CD4-positive, CD25-positive, alpha-beta regulatory T cell (primary cell): ENCODE data around the gene OPA1. TPM values are rescaled to one million over a fixed set of nuclear protein-coding genes. Genes with fewer than 3 reads are reported as not detected.

Source experiments
- ATAC-seq, 2 donors: fragments of 150-1000 bp; cut with Tn5 transposase; one replicate each; pipeline ENCODE4 v1.10.0; 2021; ENCODE audit warnings: low read depth in 2 of 2, moderate number of reproducible peaks in 2 of 2, moderate library complexity in 1 of 2
- DNase-seq, 3 donors: peaks; one replicate each; pipeline versions ENCODE4 v3.0.0 to v3.0.0-alpha.2; 2012 to 2022; ENCODE audit warnings: mixed read lengths in 1 of 3
- H3K27ac ChIP-seq: one replicate; pipeline ENCODE4 v1.7.0; 2013; ENCODE audit warnings: mild to moderate bottlenecking, low read length; ENCODE audit not compliant: insufficient read depth, poor library complexity, severe bottlenecking
- H3K27me3 ChIP-seq: one replicate; pipeline ENCODE4 v1.7.0; 2013; ENCODE audit warnings: low read length; ENCODE audit not compliant: control insufficient read depth, insufficient read depth
- H3K36me3 ChIP-seq: one replicate; pipeline ENCODE4 v1.7.0; 2013; ENCODE audit warnings: mild to moderate bottlenecking, low read length, moderate library complexity; ENCODE audit not compliant: control insufficient read depth, insufficient read depth
- H3K4me1 ChIP-seq: 2 replicates; pipeline ENCODE4 v1.7.0; 2013; ENCODE audit warnings: mild to moderate bottlenecking, low read length; ENCODE audit not compliant: insufficient read depth, control insufficient read depth, poor library complexity, severe bottlenecking
- H3K4me3 ChIP-seq: one replicate; pipeline ENCODE4 v1.7.0; 2013; ENCODE audit warnings: low read depth, mild to moderate bottlenecking, low read length, moderate library complexity
- H3K9me3 ChIP-seq, 2 experiments: 1 replicate in 1 of 2; 2 replicates in 1 of 2; pipeline ENCODE4 v1.7.0; 2013; ENCODE audit warnings: low read length in 2 of 2, mild to moderate bottlenecking in 1 of 2, moderate library complexity in 1 of 2; ENCODE audit not compliant: control insufficient read depth in 2 of 2
- H3K27ac Mint-ChIP-seq, 3 donors: one replicate each; pipeline ENCODE4 v1.8.0; 2020 to 2022; ENCODE audit warnings: mild to moderate bottlenecking in 3 of 3, mixed read lengths in 3 of 3, moderate library complexity in 2 of 3
- H3K27me3 Mint-ChIP-seq: one replicate; pipeline ENCODE4 v1.8.0; 2022; ENCODE audit warnings: mild to moderate bottlenecking, mixed read lengths
- H3K36me3 Mint-ChIP-seq: one replicate; pipeline ENCODE4 v1.8.0; 2020; ENCODE audit warnings: mixed read lengths
- H3K4me1 Mint-ChIP-seq, 4 donors: one replicate each; pipeline ENCODE4 v1.8.0; 2020 to 2022; ENCODE audit warnings: mixed read lengths in 4 of 4, mild to moderate bottlenecking in 1 of 4
- H3K4me3 Mint-ChIP-seq, 4 donors: one replicate each; pipeline ENCODE4 v1.8.0; 2020 to 2022; ENCODE audit warnings: mild to moderate bottlenecking in 4 of 4, mixed read lengths in 4 of 4, moderate library complexity in 3 of 4
- H3K9me3 Mint-ChIP-seq, 7 donors: one replicate each; pipeline ENCODE4 v1.8.0; 2020 to 2022; ENCODE audit warnings: mixed read lengths in 7 of 7, mild to moderate bottlenecking in 3 of 7, moderate library complexity in 2 of 7
- polyA plus RNA-seq, 4 donors: library from polyadenylated mRNA; unstranded; fragments of 300-500 nt; fragmentation: Illumina TruSeq; gene quantifications; one replicate each; pipeline ENCODE4 v1.2.3, GENCODE V29; 2021
- total RNA-seq: library from RNA; stranded (reverse); gene quantifications from one replicate; pipeline ENCODE4 v1.2.3, GENCODE V29; 2022

OPA1 gene
- total and polyA plus RNA-seq, 5 donors from 2014 or later = 20.3 to 57.4 (median 22.9) TPM

GRCh38 chr3:193744048-193744821 lies 151.2 kb downstream of the OPA1 start:
- H3K27me3 Mint-ChIP-seq = peaks cover 44% of the 10 kb centered on the region
- DNase-seq (no peak), ATAC-seq (no peak)
- H3K36me3 ChIP-seq = no peaks in the 10 kb centered on the region
- H3K4me1 Mint-ChIP-seq = peaks cover 0 to 6% (median 4%) of the 10 kb centered on the region in 4 donors
- no peak overlapping the region for H3K4me3 ChIP-seq
- H3K27ac Mint-ChIP-seq = no peak overlapping the region
- no peaks in the 10 kb centered on the region for H3K9me3 ChIP-seq
- peaks cover 9% of the 10 kb centered on the region for H3K27me3 ChIP-seq
- H3K4me1 ChIP-seq = no peaks in the 10 kb centered on the region
- H3K36me3 Mint-ChIP-seq = no peaks in the 10 kb centered on the region
- H3K4me3 Mint-ChIP-seq = peak overlapping the region in 1 of 4 donors; percentile 64
- no peak overlapping the region for H3K27ac ChIP-seq
- peaks cover 0 to 2% (median 0%) of the 10 kb centered on the region in 7 donors for H3K9me3 Mint-ChIP-seq

- no peak overlapping the region for H3K4me3 ChIP-seq
- Mint-ChIP-seq H3K27ac (no peak overlapping the region), H3K27me3 (peaks cover 43% of the 10 kb centered on the region), H3K4me3 (no peak overlapping the region), H3K36me3 (no peaks in the 10 kb centered on the region), H3K9me3 (peaks cover 0 to 2% (median 0%) of the 10 kb centered on the region in 7 donors), H3K4me1 (peaks cover 0 to 6% (median 4%) of the 10 kb centered on the region in 4 donors)
- ATAC-seq (no peak), DNase-seq (no peak)
- H3K36me3 ChIP-seq = no peaks in the 10 kb centered on the region
- no peaks in the 10 kb centered on the region for H3K9me3 ChIP-seq
- peaks cover 9% of the 10 kb centered on the region for H3K27me3 ChIP-seq
- H3K27ac ChIP-seq = no peak overlapping the region
- H3K4me1 ChIP-seq = no peaks in the 10 kb centered on the region
Measured at GRCh38 chr3:193744822-193745684, 152.0 kb downstream of the OPA1 start.

GRCh38 chr3:193746832-193747231 lies 153.8 kb downstream of the OPA1 start:
- ATAC-seq (no peak), DNase-seq (no peak)
- Histone ChIP-seq H3K36me3 (no peaks in the 10 kb centered on the region), H3K4me1 (no peaks in the 10 kb centered on the region), H3K27me3 (peaks cover 15% of the 10 kb centered on the region), H3K4me3 (no peak overlapping the region), H3K9me3 (no peaks in the 10 kb centered on the region), H3K27ac (no peak overlapping the region)
- Mint-ChIP-seq H3K36me3 (no peaks in the 10 kb centered on the region), H3K9me3 (peaks cover 0 to 2% (median 0%) of the 10 kb centered on the region in 7 donors), H3K27me3 (peaks cover 42% of the 10 kb centered on the region), H3K4me1 (peaks cover 0 to 6% (median 4%) of the 10 kb centered on the region in 4 donors), H3K27ac (no peak overlapping the region), H3K4me3 (no peak overlapping the region)

Other genes starting within 250 kb of the OPA1 start
- not detected for gene ATP13A5, start 214.5 kb upstream of the OPA1 start, total RNA-seq
- not detected for gene ATP13A5, start 214.5 kb upstream of the OPA1 start, polyA plus RNA-seq
- gene ATP13A4, start 38.3 kb upstream of the OPA1 start, total RNA-seq = 1.6 TPM
- gene ATP13A4, start 38.3 kb upstream of the OPA1 start, polyA plus RNA-seq = not detected